Measurements from ENCODE around the gene PSME2. TPM values are rescaled to one million over a fixed set of nuclear protein-coding genes. Genes with fewer than 3 reads are reported as not detected.
A peak's percentile ranks its signal among the peaks of the same experiment; 100 is the strongest.

Gene PSME2
- total and polyA plus RNA-seq, 5 donors from 2014 or later, result 167 to 603 (median 393) TPM

DNA sequence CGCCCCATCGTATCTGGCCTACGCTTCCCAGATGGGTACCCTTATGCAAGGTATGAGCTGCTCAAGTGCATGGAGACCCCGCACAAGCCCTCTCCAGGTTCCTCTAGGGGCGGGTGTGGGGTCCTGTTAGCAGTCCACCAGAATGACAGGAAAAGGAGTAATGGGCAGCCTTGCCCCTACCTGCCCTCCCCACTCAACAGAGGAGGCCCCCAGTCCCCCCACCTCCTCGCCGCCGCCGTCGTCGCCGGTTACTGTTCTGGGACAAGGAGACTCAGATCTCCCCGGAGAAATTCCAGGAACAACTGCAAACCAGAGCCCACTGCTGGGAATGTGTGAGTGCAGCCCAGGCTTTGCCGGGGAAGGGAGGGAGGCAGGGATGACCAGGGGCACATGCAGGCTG is 31.5 kb upstream of the PSME2 start:
- no peaks in the 10 kb centered on the region for H3K27me3 Mint-ChIP-seq
- peak overlapping the region in 2 of 3 donors; percentile 48 to 51 for H3K27ac Mint-ChIP-seq
- H3K4me1 Mint-ChIP-seq, result peaks cover 0 to 21% (median 10%) of the 10 kb centered on the region in 4 donors
- no peaks in the 10 kb centered on the region for H3K4me1 ChIP-seq (ENCODE audit: control insufficient read depth, insufficient read depth, low read length, poor library complexity, severe bottlenecking)
- H3K9me3 Mint-ChIP-seq, result no peaks in the 10 kb centered on the region
- DNase-seq (no peak), ATAC-seq (ENCODE audit: low read depth in 2 of 2) (no peak)
- peaks cover 21% of the 10 kb centered on the region for H3K36me3 Mint-ChIP-seq
- peaks cover 40% of the 10 kb centered on the region for H3K36me3 ChIP-seq (ENCODE audit: control insufficient read depth, insufficient read depth, low read length)
- H3K4me3 ChIP-seq (ENCODE audit: low read depth, low read length), result no peak overlapping the region
- no peak overlapping the region for H3K4me3 Mint-ChIP-seq
- H3K27me3 ChIP-seq (ENCODE audit: control insufficient read depth, insufficient read depth, low read length), result no peaks in the 10 kb centered on the region
- no peaks in the 10 kb centered on the region for H3K9me3 ChIP-seq (ENCODE audit: control insufficient read depth in 2 of 2, low read length in 2 of 2)
- no peak overlapping the region for H3K27ac ChIP-seq (ENCODE audit: insufficient read depth, low read length, poor library complexity, severe bottlenecking)

GRCh38 chr14:24177041-24177825 is 30.8 kb upstream of the PSME2 start:
- H3K4me1 ChIP-seq (ENCODE audit: control insufficient read depth, insufficient read depth, low read length, poor library complexity, severe bottlenecking), result no peaks in the 10 kb centered on the region
- no peaks in the 10 kb centered on the region for H3K27me3 ChIP-seq (ENCODE audit: control insufficient read depth, insufficient read depth, low read length)
- Mint-ChIP-seq H3K9me3 (no peaks in the 10 kb centered on the region), H3K4me1 (peaks cover 0 to 27% (median 9%) of the 10 kb centered on the region in 4 donors), H3K27me3 (no peaks in the 10 kb centered on the region), H3K4me3 (no peak overlapping the region), H3K36me3 (peaks cover 17% of the 10 kb centered on the region), H3K27ac (peak overlapping the region in 2 of 3 donors; percentile 48 to 51)
- DNase-seq (no peak), ATAC-seq (ENCODE audit: low read depth in 2 of 2) (no peak)
- peaks cover 40% of the 10 kb centered on the region for H3K36me3 ChIP-seq (ENCODE audit: control insufficient read depth, insufficient read depth, low read length)
- H3K9me3 ChIP-seq (ENCODE audit: control insufficient read depth in 2 of 2, low read length in 2 of 2), result no peaks in the 10 kb centered on the region
- H3K27ac ChIP-seq (ENCODE audit: insufficient read depth, low read length, poor library complexity, severe bottlenecking), result no peak overlapping the region
- H3K4me3 ChIP-seq (ENCODE audit: low read depth, low read length), result no peak overlapping the region

DNA sequence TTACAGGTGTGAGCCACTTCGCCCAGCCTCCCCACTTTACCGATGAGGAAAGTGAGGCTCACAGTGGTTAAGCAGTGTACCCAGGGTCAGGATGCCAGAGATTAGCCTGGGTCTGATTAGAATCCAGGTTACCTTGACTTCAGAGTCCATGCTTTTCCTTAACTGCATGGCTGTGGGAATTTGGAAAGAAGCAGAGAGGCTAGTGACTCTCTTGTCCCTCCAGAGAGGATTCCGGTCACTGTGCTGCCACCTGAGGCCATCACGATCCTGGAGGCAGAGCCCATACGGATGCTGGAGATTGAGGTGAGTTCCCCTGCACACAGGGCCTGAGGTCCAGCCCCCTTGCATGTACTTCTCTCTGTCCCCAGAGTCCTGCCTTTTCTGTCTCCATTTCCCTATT is 30.2 kb upstream of the PSME2 start:
- no peak overlapping the region for H3K27ac ChIP-seq (ENCODE audit: insufficient read depth, low read length, poor library complexity, severe bottlenecking)
- Mint-ChIP-seq H3K4me1 (peaks cover 0 to 32% (median 9%) of the 10 kb centered on the region in 4 donors), H3K9me3 (no peaks in the 10 kb centered on the region), H3K27me3 (peaks cover 2% of the 10 kb centered on the region), H3K4me3 (no peak overlapping the region), H3K27ac (no peak overlapping the region), H3K36me3 (peaks cover 17% of the 10 kb centered on the region)
- ATAC-seq (ENCODE audit: low read depth in 2 of 2) (no peak), DNase-seq (no peak)
- no peak overlapping the region for H3K4me3 ChIP-seq (ENCODE audit: low read depth, low read length)
- no peaks in the 10 kb centered on the region for H3K27me3 ChIP-seq (ENCODE audit: control insufficient read depth, insufficient read depth, low read length)
- H3K36me3 ChIP-seq (ENCODE audit: control insufficient read depth, insufficient read depth, low read length), result peaks cover 40% of the 10 kb centered on the region
- H3K4me1 ChIP-seq (ENCODE audit: control insufficient read depth, insufficient read depth, low read length, poor library complexity, severe bottlenecking), result peaks cover 6% of the 10 kb centered on the region
- H3K9me3 ChIP-seq (ENCODE audit: control insufficient read depth in 2 of 2, low read length in 2 of 2), result no peaks in the 10 kb centered on the region

DNA sequence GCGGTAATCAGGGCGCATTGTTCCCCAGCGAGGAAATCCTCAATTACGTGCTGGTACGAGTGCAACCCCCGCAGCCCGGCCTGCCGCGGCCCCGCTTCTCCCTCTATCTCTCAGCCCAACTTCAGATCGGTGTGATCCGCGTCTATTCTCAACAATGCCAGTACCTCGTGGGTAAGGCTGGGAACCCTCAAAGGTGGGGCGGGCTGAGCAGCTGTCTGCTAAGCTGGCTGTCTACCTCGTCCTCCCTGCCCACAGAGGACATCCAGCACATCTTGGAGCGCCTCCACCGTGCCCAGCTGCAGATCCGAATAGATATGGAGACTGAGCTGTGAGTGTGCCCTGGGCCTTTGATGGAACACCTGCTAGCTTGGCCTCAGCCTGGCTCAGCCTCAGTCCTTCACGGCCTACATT is 26.5 kb upstream of the PSME2 start:
- H3K9me3 Mint-ChIP-seq, result peaks cover 0 to 2% (median 0%) of the 10 kb centered on the region in 7 donors
- Histone ChIP-seq H3K9me3 (ENCODE audit: control insufficient read depth in 2 of 2, low read length in 2 of 2) (no peaks in the 10 kb centered on the region), H3K4me1 (ENCODE audit: control insufficient read depth, insufficient read depth, low read length, poor library complexity, severe bottlenecking) (peaks cover 16% of the 10 kb centered on the region), H3K27ac (ENCODE audit: insufficient read depth, low read length, poor library complexity, severe bottlenecking) (no peak overlapping the region), H3K36me3 (ENCODE audit: control insufficient read depth, insufficient read depth, low read length) (peaks cover 20% of the 10 kb centered on the region), H3K4me3 (ENCODE audit: low read depth, low read length) (no peak overlapping the region), H3K27me3 (ENCODE audit: control insufficient read depth, insufficient read depth, low read length) (no peaks in the 10 kb centered on the region)
- ATAC-seq (ENCODE audit: low read depth in 2 of 2) (no peak), DNase-seq (peak in 1 of 3 donors; percentile 23)
- peak overlapping the region in 2 of 3 donors; percentile 56 to 76 for H3K27ac Mint-ChIP-seq
- H3K27me3 Mint-ChIP-seq, result peaks cover 5% of the 10 kb centered on the region
- H3K4me3 Mint-ChIP-seq, result peak overlapping the region; percentile 41 to 82 (median 54)
- H3K36me3 Mint-ChIP-seq, result peaks cover 18% of the 10 kb centered on the region
- H3K4me1 Mint-ChIP-seq, result peaks cover 0 to 47% (median 25%) of the 10 kb centered on the region in 4 donors

DNA sequence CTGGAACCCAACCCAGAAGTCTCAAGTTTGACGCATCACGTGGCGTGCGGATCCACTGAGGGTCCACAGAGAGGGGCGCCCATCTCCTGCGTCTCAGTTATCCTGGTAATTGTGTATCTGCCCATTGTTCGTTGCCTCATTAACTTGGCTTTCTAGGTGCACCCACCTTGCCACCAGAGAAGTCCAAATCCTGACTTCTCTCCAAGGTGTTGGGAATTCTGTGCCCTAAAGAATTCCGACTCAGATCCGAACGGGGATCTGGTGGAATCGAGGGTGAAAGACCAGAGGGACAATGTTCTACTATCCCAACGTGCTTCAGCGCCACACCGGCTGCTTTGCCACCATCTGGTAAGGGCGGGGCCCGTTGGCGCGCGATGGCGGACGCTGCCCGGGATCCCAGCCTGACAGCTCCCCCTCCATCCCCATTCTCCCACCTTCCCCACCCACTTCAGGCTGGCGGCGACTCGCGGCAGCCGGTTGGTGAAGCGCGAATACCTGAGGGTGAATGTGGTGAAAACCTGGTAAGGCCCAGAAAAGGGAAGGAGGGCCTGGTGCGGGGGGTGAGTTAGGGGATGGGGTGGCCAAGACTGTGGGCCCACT is 26.0 kb upstream of the PSME2 start:
- DNase-seq, result no peak
- peaks cover 5% of the 10 kb centered on the region for H3K27me3 Mint-ChIP-seq
- peak overlapping the region; percentile 65 for H3K27ac ChIP-seq (ENCODE audit: insufficient read depth, low read length, poor library complexity, severe bottlenecking)
- no peaks in the 10 kb centered on the region for H3K9me3 ChIP-seq (ENCODE audit: control insufficient read depth in 2 of 2, low read length in 2 of 2)
- peak overlapping the region; percentile 54 to 93 (median 87) for H3K4me3 Mint-ChIP-seq
- peak overlapping the region; percentile 69 to 91 (median 76) for H3K27ac Mint-ChIP-seq
- H3K4me1 ChIP-seq (ENCODE audit: control insufficient read depth, insufficient read depth, low read length, poor library complexity, severe bottlenecking), result peaks cover 16% of the 10 kb centered on the region
- H3K9me3 Mint-ChIP-seq, result peaks cover 0 to 2% (median 0%) of the 10 kb centered on the region in 7 donors
- H3K4me3 ChIP-seq (ENCODE audit: low read depth, low read length), result peak overlapping the region; percentile 26
- H3K4me1 Mint-ChIP-seq, result peaks cover 0 to 51% (median 27%) of the 10 kb centered on the region in 4 donors
- peaks cover 22% of the 10 kb centered on the region for H3K36me3 ChIP-seq (ENCODE audit: control insufficient read depth, insufficient read depth, low read length)
- H3K36me3 Mint-ChIP-seq, result peaks cover 22% of the 10 kb centered on the region
- ATAC-seq (ENCODE audit: low read depth in 2 of 2), result no peak
- H3K27me3 ChIP-seq (ENCODE audit: control insufficient read depth, insufficient read depth, low read length), result no peaks in the 10 kb centered on the region

DNA sequence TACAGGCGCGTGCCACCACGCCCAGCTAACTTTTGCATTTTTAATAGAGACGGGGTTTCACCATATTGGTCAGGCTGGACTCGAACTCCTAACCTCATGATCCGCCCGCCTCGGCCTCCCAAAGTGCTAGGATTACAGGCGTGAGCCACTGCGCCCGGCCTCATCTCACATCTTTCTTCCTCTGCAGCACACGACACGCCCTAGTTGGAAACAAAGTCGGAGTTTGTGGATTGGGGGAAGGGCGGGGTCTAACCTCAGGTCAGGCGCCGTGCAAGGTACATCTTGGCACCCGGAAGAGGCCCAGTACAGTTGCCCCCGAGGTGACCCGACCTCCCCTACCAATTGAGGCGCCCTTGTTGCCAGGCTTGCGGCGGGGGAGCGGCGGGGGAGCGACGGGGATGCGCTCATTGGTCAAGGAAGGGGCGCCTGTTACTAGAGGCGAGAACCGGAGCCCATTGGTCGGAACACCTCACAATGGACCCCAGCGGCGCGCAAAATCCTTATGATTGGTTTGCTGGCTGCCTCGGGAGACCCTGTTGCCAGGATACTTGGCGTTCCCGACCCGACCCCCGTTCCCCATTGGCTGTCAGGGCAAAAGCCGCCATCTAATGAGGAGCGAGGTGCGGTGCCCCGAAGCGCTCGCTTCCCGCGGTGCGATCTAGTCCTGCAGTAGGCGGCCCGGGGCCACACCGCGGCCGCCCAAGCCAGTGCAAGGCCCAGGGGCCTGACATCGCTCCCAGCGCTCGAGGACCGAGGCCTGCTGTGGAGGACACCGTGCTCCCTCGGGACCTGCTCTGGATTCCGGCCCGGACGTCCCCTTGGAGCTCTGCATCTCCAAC is 25.2 kb upstream of the PSME2 start, which contains the start of gene REC8:
Gene REC8, plus strand, starts transcription at position 659 of the 839 bp plus-strand sequence. CDS start 473 bp downstream, outside the sequence.
- H3K27me3 ChIP-seq (ENCODE audit: control insufficient read depth, insufficient read depth, low read length), result no peaks in the 10 kb centered on the region
- peak within 1 kb of the TSS; percentile 26 for H3K4me3 ChIP-seq (ENCODE audit: low read depth, low read length)
- no peaks in the 10 kb centered on the region for H3K9me3 ChIP-seq (ENCODE audit: control insufficient read depth in 2 of 2, low read length in 2 of 2)
- ATAC-seq (ENCODE audit: low read depth in 2 of 2), result peak; percentile 74 to 82
- peaks cover 16% of the 10 kb centered on the region for H3K4me1 ChIP-seq (ENCODE audit: control insufficient read depth, insufficient read depth, low read length, poor library complexity, severe bottlenecking)
- Mint-ChIP-seq H3K9me3 (peaks cover 0 to 2% (median 0%) of the 10 kb centered on the region in 7 donors), H3K27ac (peak within 1 kb of the TSS; percentile 76 to 91 (median 87)), H3K4me1 (peaks cover 1 to 51% (median 30%) of the 10 kb centered on the region in 4 donors), H3K4me3 (peak within 1 kb of the TSS; percentile 83 to 96 (median 92)), H3K36me3 (peaks cover 27% of the 10 kb centered on the region), H3K27me3 (peaks cover 5% of the 10 kb centered on the region)
- peaks cover 18% of the 10 kb centered on the region for H3K36me3 ChIP-seq (ENCODE audit: control insufficient read depth, insufficient read depth, low read length)
- H3K27ac ChIP-seq (ENCODE audit: insufficient read depth, low read length, poor library complexity, severe bottlenecking), result peak within 1 kb of the TSS; percentile 65
- peak; percentile 72 to 84 (median 74) for DNase-seq

DNA sequence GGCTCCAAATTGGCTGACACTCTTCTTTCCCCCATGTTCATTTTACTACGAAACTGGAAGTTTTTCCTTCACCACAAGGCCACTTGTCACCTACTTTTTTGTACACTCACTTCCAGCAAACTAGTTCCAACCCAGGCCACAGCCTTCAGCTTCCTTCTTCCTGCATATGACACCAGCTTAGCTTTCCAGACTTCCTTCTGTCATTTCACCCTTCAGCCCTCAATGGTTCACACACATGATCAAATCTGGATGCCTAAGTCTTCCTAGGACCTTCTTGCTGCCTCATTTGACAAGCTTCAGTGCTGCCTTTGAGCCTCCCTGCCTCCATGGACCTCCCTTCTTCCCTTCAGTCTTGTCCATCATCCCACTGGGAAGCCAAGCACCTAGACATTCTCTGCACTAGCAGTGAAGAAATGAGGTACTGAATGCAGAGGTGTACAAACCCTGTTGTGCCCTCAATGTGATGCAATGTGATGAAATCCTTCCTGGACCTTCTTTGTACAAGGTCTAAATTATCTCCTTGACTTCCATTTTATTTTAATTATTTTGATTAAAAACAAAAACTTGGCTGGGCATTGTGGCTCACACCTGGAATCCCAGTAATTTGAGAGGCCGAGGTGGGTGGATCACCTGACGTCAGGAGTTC is 21.2 kb upstream of the PSME2 start:
- Mint-ChIP-seq H3K9me3 (peaks cover 0 to 2% (median 0%) of the 10 kb centered on the region in 7 donors), H3K4me3 (peak overlapping the region in 1 of 4 donors; percentile 69), H3K27ac (peak overlapping the region in 1 of 3 donors; percentile 64), H3K27me3 (peaks cover 5% of the 10 kb centered on the region), H3K36me3 (peaks cover 40% of the 10 kb centered on the region), H3K4me1 (peaks cover 7 to 68% (median 41%) of the 10 kb centered on the region in 4 donors)
- ATAC-seq (ENCODE audit: low read depth in 2 of 2) (no peak), DNase-seq (no peak)
- Histone ChIP-seq H3K27ac (ENCODE audit: insufficient read depth, low read length, poor library complexity, severe bottlenecking) (no peak overlapping the region), H3K9me3 (ENCODE audit: control insufficient read depth in 2 of 2, low read length in 2 of 2) (no peaks in the 10 kb centered on the region), H3K36me3 (ENCODE audit: control insufficient read depth, insufficient read depth, low read length) (peaks cover 54% of the 10 kb centered on the region), H3K4me3 (ENCODE audit: low read depth, low read length) (no peak overlapping the region), H3K27me3 (ENCODE audit: control insufficient read depth, insufficient read depth, low read length) (no peaks in the 10 kb centered on the region), H3K4me1 (ENCODE audit: control insufficient read depth, insufficient read depth, low read length, poor library complexity, severe bottlenecking) (peaks cover 44% of the 10 kb centered on the region)

Measured in CD4-positive, CD25-positive, alpha-beta regulatory T cell (primary cell).